GM21717 (cell line): Measurements from ENCODE around the gene CARD19.
"Not testable (repeated sequence)": the region's sequence is repeated elsewhere in the genome, so short reads cannot be mapped to it uniquely, and the experiment has no call there.

ENCODE experiments used
- ATAC-seq: cut with Tn5 transposase; IDR thresholded peaks from one replicate; pipeline ENCODE4 v1.9.1; 2021; ENCODE audit warnings: mild to moderate bottlenecking, moderate library complexity; ENCODE audit not compliant: unreplicated experiment

Gene CARD19

DNA sequence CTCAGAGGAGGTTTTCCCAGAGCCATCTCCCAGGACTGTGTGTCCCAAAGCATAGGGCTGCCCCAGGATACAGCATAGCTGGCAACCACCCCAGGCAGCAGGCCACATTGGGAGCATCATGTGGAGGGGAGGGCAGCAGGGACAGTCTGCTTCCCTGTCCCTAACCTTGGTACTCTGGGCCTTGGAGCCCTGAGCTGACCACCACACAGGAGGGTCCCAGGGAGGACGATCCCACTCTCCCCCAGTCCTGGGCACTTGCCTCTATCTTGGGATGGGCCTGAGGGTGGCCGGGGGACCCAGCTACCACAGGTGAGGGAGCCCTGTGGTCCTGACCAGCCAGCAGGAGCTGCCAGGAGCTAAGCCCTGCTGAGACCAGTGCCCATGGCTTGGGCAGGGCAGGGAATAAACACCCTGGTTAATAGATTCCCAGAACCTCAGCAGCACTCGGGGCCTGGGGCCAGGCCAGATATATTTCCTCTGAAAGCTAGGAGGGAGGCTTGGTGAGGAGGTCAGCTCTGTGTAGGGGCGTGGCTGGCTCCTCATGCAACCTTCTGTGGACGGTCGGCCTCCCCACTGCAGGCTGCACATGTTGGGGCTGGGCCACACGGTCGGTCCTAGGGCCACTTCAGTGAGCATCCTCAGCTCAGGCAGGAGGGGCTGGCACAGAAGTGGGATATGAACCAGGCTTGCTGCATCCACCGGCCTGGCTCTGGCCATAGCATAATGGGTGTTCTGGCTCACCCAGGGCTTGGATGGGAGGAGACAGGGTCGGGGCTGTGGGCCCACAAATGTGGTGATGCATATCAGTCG, 33.9 kb downstream of the CARD19 start:
- ATAC-seq: no peak

DNA sequence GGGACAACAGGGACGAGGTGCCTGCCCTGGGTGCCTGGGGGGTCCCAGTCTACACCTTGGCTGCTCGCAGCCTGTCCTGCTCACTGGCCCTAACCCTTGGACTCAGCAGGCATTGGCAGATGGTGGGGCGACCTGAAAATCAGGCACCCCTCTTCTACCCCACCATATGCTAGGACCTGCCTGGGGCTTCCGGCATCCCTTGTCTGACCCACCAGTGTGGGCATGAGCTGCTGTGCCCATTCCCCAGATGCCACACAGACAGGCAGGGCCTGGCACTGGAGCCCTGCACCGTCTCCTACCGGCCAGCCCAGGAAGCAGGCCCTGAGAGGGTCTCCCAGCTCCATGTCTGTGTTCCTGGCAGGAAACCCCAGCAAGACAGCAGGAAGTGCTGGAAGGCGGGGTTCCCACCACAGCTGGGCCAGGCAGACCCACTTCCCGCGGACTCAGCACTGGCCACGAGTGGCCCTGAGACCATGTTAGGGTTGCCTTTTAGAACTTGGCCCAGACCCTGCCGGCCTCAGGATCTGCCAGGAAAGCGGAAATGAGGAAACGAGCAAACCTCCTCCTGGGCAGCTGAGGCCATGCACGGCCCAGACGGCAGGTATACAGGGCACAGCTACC, 35.0 kb downstream of the CARD19 start:
- ATAC-seq: no peak

DNA sequence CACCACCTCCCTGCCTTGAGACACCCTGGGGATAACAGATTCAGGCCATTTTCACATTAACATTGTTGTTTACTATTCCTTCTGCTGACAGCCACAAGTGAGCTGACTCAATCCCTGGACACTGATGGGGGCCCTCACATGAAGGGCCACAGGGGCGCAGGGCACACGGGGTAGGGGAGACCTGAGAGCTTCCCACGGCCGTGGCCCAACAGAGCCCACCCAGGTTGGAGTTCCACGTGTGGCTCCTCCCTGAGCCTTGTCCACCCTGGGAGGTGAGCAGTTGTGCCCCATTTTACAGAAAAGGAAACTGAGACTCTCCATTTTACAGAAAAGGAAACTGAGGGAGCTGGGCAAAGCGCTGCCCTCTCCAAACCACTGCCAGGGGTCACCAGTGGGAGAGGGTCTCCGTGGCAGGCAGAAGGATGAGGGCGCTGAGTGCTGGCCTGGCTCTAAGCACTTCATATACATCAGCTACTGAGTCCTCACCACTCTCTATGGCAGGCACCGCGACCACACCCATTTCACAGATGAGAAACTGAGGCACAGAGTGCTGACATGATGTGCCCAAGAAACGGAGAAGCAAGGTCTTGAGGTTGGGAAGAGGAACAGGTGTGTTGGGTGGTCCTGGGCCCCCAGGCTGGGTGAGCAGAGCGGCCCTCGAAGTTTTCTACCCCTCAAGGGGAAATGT, 35.7 kb downstream of the CARD19 start:
- ATAC-seq: no peak

DNA sequence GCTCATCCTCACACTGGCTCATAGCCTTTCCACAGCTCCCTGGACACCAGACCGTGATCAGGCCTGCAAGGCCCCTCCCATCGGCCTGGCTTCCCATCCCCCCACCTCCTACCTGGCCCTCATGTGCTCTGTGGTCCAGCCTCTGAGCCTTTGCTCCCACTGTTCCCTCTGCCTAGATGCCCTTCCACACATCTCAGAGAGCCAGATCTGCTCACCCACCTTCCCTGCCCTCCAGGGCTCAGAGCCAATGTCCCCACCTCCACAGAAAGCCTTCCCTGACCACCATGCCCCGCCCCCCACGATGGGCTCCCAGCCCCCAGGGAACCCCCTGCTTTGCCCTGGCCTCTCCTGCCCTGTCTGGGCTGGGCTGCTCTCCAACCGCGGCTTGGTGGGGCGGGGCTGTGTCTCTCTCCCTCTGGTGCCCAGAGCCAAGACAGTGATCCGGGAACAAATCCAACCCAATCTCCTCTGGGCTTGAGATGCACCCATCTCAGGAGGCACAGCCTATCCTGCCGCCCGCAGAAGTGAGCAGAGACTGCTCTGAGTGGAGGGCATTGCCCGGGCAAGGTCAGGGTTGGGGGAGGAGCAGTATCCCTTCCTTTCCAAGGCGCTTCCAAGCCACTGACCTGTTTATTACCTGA, 36.4 kb downstream of the CARD19 start:
- ATAC-seq: no peak

DNA sequence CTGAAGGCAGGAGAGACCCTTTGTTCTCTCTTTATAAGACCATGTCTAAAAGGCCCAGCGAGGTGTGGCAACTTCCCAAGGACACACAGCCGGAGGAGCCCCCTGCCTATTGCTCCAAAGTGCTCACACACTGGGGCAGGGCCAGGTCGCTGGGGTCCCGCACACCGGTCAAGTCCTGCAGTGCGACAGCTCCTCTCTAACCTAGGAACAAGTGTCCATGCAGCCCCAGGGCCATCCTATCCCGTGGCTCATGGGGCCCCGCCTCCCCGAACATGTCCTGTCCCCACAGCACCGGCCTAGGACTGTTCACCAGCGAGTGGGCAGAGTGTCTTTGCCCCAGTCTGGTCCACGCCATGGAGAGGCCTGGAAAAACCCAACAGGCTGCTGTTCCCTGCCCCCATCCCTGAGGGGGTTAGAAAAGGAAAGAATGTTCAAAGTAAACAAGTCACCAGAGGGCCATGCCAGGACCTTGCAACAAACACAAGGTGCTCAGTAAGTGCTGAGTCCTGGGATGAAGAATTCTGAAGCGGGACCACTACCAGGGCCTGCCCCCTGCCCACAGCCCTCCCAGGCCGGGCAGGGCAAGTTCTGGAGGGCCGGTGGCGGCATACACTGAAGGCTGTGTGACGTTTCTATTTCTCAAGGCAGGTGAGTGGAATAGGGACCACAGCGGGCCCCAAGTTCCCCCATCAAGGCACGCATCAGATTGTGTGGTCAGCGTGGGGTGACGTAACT, 37.1 kb downstream of the CARD19 start:
- ATAC-seq: no peak

DNA sequence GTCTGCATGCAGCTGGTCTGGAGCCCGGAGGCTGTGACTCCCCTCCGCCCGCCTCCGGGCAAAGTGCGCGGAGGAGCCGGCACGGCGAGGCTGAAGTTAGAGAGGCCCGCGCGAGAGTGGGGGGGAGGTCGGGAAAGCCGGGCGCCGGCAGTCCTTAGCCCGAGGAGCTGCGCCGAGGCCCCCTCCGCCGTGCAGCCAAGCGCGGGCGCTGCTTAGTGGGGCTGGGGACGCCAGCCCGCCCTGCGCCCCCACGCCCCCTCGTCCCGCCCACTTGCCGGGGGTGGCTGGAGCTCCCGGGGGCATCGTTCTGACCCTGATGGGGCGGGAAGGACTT, 37.6 kb downstream of the CARD19 start:
- peak; percentile 32 for ATAC-seq

DNA sequence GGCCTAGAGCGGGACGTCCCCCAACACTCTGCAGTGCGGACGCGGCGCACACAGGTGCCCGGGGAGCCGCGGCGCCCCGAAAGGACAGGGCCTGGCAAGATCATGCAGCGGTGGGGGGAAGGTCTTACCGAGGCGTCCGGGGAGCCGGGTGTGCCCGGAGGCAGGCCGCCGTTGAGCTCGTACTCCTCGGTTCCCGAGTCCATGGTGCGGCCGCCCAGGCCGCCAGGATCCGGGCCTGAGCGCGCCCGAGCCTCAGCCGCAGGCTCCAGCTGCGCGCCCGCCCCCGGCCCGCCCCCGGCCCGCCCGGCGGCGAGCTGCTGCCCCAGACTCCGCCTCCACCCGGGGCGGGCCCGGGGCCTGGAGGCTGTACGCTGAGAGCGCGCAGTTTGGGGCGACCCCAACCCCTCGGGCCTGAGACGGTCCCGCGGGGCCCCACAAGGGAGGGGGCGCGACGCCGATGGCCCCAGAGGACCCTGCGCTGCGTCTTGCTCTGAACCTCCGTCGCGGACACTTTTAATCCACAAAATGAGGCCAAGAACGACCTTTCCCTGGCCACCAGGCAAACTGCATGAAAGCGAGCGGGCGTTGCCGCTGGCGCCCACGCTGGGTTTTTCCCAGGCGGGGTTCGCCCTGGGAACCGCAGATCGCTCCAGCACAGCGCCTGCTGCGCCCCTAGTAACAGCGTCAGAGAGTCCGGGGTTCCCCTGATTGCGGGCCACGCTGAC, 38.2 kb downstream of the CARD19 start, which contains the start of gene NINJ1:
TSS of gene NINJ1 (minus strand) at position 237 of the 725 bp plus-strand sequence. CDS start at position 203, 34 bp downstream.
- ATAC-seq: peak; percentile 77

DNA sequence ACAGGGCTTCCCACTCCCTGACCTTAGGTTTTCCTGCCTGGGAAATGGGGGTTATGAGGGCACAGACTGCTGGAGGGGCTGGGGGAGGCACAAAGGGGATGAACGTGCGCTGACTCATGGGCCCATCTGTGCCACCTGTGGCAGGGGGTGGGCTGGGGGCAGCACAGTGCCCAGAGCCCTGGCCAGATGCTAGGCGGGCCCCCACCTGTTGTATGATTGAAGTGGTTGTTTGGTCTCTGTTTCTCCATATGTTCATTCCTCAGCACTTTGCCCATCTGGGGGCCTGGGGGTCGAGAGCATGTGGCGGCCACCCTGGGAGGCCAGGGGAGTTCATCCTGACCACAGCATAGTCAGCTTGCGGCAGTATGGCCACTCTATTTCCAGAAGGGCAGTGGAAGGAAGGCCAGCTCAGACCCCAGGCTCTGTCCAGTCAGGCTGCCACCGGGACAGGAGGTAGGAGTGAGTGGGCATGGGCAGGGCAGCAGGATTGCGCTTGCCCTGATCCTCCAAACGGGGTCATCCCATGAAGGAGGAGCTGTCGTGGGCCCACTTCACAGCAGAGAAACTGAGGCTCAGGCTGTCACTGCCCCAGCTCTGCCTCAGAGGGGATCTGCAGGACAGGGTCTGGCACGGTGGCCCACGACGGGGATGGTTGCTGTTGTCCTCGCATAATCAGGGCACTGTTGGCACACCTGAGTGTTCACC, 38.9 kb downstream of the CARD19 start:
- no peak for ATAC-seq

DNA sequence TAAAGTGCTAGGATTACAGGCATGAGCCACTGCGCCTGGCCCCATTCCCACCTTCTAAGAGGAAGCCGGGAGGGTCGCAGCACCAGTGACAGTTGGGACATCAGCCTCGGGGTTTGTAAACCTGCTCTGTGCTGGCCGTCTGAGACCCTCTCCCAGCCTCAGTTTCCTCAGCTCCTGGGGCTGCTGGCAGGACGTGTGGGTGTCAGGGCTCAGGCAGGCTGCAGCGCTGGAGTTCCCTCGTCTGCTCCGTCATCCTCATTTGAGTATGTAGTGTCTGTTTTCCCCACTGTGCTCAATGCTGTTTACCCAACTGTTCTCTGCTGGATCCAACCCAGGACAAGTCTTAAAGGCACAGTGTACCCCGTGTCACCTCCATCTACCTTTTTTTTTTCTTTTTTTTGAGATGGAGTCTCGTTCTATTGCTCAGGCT, 40.0 kb downstream of the CARD19 start:
- ATAC-seq: no peak

DNA sequence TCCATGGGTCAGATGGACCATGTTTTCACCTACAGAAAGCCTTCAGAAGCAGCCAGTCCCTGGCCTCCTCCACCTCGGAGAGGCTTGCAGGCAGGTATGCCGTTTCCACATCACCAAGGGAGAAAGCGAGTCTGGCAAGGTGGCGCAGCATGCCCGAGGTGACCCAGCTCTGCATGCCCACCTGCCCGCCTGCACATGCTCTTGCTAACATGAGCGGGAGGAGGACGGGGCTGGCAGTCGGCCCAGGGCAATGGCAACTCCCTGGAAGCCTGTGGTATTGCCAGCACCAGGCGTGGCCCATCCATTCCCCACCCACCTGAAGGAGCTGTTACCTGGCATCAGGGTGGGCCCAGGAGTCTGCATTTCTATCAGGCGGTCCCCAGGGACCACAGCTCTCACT, 41.3 kb downstream of the CARD19 start:
- ATAC-seq: no peak

DNA sequence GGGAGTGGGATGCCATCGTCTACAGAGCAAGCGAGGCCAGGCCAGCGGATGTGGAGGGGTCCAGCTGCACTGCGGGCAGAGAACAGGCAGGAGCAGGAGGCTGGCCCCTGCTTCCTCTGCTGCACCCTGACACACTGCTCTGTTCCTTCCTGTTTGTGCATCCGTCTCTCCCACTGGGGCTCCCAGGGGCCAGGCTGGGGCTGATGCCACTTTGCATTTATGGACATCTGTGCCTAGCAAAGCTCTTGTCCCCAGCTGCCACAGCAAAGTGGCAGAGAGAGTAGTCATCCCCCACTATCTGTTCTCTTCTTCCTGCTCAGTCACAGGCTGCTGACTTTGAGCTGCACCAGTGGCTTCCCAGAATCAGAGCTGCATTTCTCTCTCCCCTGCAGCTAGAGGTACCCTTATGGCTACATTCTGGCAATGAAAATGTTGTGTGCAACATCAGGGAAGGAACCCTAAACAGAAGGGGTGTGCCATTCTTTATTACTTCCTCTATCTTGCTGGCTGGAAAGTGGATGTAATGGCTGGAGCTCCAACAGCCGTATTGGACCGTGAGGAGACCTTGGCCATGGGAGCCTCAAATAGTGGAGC, 42.3 kb downstream of the CARD19 start:
- ATAC-seq: no peak

DNA sequence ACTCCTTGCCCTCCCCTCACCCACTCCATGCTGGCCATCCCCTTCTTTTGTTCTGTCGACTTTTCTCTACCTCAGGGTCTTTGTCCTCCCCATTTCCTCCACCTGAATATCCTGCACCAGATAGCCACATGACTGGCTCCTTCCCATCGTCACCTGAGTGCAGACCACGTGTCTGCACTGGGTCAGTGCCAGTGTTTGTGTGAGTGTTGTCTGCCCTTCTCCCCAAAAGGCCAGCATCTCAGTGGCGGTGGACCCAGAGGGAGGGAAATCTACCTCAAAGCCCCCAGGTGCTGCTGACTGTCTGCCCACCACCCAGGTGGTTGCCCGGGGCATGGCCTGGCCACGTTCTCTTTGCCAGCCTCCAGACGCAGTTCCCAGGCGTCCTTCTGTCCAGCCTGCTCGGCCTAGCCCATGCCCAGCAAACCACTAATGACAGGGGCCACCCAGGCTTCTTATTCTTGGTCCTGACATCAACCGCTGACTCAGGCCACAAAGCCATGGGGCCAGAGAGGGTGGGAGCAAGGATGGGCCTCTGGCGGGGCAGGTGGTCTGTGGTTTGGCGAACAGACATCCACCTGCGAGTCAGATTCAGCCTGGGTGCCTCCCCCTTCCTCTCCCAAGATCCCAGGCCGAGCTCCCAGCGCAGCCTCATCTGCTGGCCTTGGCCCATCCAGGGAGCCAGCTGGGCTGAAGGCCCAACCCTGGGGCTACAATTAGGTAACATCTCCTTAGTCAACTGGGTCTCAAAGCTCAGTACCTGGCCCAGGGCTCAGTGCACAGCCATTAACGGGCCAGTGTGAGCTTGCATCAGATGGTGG, 43.6 kb downstream of the CARD19 start:
- ATAC-seq: no peak

DNA sequence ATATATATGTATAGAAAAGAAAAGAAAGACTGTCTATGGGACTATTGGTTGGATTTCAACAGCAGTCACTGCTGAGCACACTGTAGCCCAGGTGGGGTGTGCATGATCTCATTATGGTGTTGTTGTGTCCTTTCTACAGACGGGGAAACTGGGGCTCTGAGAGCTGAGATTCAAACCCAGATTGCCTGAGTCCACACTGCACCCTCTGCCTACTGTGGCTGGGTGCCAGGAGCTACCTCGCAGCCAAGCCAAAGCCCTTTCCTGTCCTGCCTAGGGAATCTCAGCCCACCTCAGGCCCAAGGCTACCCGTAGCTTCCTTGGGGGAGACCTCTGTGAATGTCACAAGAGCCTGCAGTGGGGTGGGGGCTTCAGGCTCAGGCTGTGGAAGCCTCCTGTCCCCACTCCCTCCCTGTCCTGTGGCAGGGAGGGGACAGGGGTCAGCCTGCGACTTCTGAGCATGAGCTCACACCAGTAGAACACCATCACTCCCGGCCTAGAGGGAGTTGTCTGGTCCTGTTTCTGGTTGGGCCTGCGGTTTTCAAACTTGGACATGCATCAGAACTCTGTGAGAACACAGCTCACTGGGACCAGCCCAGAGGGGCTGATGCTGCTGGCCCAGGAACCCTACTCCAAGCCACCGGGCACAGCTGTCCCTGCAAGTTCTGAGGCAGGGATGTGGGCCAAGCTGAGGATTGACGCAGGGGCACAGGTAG, 45.9 kb downstream of the CARD19 start:
- ATAC-seq: no peak

DNA sequence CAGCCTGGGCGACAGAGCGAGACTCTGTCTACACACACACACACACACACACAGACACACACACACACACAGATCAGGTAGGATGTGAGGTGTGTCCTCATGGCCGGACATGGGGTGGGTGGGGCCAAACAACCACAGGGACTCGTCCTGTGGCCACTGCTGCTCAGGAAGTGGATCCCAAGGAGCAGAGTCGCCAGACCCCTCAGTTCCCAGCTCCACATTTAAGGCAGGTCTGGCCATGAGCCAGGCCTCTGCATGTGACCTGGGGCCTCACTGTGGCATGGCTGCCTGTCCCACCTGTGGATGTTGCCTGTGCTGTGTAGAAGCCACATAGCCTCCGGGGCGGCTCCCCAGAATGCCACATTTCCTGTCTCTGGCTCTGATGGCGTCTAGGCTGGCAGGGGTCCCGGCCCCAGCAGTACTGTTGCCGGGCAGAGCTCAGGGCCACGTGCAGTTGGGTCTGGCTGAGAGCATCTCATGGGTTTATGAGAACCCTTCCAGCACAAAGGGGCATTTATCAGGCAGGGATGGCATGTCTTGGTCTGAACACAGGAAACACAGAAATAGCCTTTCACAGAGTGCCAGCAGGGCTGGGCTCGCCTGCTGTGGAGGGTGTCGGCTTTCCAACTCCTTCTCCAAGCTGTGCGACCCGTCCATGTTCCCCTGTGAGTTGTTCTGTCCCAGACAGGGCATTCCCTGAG, 48.0 kb downstream of the CARD19 start:
- ATAC-seq: no peak

DNA sequence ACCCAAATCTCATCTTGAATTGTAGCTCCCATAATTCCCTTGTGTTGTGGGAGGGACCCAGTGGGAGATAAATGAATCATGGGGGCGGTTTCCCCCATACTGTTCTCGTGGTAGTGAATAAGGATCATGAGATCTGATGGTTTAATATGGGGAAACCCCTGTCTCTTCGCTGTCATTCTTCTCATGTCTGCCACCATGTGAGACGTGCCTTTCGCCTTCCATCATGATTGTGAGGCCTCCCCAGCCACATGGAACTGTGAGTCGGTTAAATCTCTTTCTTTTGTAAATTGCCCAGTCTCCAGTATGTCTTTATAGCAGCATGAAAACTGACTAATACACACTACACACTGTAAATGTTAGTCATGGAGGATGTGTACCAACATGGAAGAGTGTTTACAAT, 50.7 kb downstream of the CARD19 start:
- not testable (repeated sequence) for ATAC-seq

DNA sequence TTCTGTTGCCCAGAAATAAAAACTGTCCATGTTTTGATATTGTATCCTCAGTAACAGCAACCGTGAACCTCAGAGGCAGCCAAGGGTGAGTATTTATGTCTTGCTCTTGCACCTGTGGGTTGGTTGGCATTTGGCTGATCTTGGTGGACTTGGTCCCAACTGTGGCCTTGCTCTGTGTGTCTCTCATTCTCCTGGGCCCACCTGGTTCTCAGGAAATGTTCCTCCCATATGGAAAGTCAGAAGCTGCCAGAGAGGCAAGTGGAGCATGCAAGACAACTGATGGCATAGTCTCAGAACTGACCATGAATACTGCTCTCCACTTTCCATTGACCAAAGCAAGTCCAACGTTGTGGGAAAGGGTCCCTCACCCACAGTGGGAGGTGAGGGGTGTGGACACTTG, 51.6 kb downstream of the CARD19 start:
- no peak for ATAC-seq

DNA sequence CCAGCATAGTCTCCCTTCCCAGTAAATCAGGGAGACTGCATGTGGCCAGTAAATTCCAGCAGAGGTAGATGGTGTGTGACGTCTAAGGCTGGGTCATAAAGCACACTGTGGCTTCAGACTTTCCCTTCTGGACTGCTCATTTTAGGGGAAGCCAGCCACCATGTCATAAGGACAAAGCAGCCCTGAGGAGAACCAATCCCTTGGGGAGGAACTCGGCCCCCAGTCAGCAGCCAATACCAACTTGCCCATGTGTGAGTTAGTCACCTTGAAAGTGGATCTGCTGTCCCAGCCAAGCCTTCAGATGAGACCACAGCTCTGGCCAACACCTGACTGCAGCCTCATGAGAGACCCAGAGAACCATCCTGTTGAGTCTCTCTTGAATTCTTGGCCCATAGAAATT, 52.7 kb downstream of the CARD19 start:
- ATAC-seq: no peak
